H1 (cell line): ENCODE results near the gene CAPZA2. TPM values are rescaled to one million over a fixed set of nuclear protein-coding genes. Genes with fewer than 3 reads are reported as not detected.

Experiments used
- GTF2F1 ChIP-seq: IDR thresholded peaks from 2 replicates; pipeline ENCODE4 v1.6.1; 2012; ENCODE audit warnings: low read depth, low read length, improper control_type of control experiment, borderline replicate concordance
- polyA plus RNA-seq, 7 experiments: library from polyadenylated mRNA; depleted of rRNA in 3 of 7; stranded (reverse) in 5 of 7; unstranded in 2 of 7; fragments of >200 nt in 5 of 7; fragments of 200-250 nt in 2 of 7; gene quantifications; 1 replicate in 5 of 7; 2 replicates in 1 of 7; 4 replicates in 1 of 7; pipeline versions ENCODE4 v1.2.1 to v1.2.3, GENCODE V29; 2011 to 2013; ENCODE audit warnings: missing spikeins in 2 of 7, mixed read lengths in 2 of 7
- total RNA-seq: library from RNA; stranded (reverse); fragmentation: NEBNext Ultra II Directional; extraction: Animal tissue kit (Norgen Biotek cat#: 25700); gene quantifications from 2 replicates; pipeline ENCODE4 v1.2.1, GENCODE V29; 2021

The CAPZA2 gene
- total and polyA plus RNA-seq, 2 of the 8 experiments (the other 6 are each of a cell fraction or from before 2014, with no cell fraction given) = 33.2 to 145 TPM

- no peak for TF ChIP-seq GTF2F1
These were observed 20.0 kb upstream of the CAPZA2 start (continued) for GRCh38 chr7:116842371-116842770.
